ENCODE measurements around the gene PRR20A.
"Not testable (repeated sequence)": the region's sequence is repeated elsewhere in the genome, so short reads cannot be mapped to it uniquely, and the experiment has no call there.

PRR20A gene

GRCh38 chr13:57140235-57140968 is at the start of gene PRR20A:
Gene PRR20A (plus strand): TSS chr13:57140918. CDS start chr13:57141305, 387 bp downstream.
- not testable (repeated sequence) for DNase-seq (ENCODE audit: low read depth in 2 of 2)

DNA sequence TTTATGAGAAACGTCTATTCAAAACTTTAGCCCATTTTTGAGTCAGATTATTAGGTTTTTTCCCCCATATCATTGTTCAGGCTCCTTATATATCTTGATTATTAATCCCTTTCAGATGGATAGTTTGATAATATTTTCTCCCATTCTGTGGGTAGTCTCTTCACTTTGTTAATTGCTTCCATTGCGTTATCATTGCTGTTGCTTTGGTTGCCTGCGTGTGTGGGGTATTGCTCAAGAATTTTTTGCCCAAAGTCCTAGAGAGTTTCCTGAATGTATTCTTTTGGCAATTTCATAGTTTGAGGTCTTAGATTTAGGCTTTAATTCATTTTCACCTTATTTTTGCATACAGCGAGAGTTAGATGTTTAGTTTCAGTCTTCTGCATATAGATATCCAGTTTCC is 25.8 kb upstream of the PRR20A start:
- DNase-seq (ENCODE audit: low read depth in 2 of 2), result no peak

GRCh38 chr13:57123681-57124080 is 17.0 kb upstream of the PRR20A start:
- no peak for DNase-seq (ENCODE audit: low read depth in 2 of 2)

DNA sequence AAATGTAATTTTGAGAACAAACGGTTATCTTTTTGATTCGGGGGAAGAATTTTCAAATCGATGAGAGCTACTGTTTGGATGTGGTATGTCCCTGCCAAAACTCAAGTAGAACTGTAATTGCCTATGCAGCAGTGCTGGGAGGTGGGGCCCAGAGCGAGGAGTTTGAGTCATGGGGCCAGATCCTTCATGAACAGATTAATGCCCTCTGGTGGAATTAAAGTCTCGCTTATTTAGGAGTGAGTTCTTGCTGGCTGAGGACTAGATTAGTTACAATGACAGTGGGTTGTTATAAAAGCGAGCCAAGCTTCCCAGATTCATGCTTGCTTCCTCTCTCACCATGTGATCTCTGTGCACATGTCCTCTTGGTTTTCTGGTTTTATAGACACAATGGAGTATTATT is 11.8 kb upstream of the PRR20A start:
- no peak for DNase-seq (ENCODE audit: low read depth in 2 of 2)

DNA sequence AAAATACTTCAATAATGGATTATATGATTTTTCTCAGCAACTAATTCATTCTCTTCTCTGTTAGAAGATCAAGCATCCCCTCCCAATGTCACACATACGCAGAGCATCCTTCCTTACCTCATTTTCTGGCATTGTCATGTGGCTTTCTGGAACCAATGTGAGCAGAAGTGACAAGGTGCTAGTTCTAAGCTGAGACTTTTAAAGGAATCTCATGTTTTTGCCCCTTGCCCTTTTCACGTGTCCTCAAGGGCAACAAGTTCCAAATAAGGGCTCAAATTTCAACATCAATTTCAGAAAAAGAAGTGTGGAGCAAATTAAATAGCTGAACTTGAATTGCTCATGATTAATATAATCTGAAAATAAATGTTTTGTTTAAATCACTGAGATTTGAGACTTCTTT is 4.6 kb upstream of the PRR20A start:
- no peak for DNase-seq (ENCODE audit: low read depth in 2 of 2)

DNA sequence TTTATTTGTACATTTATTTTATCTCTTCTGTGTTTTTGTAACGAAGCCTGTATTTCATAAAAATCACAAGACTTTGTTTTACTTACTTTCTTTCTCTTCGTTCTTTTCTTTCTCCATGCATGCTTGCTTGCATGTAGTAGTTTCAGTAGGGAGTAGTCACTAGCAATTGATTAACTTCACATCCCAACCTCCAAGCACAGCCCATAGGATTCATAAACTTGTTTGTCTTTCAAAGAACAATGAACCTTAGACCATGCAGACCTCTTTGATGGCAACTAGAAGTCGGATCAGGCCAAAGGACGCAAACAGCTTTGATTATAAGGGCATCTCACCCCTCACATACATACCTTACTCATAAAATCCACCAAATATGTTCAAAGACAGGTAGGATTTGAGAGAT is 3.1 kb upstream of the PRR20A start:
- DNase-seq (ENCODE audit: low read depth in 2 of 2), result no peak

GRCh38 chr13:57138988-57139387 is 1.7 kb upstream of the PRR20A start:
- DNase-seq (ENCODE audit: low read depth in 2 of 2), result no peak

DNA sequence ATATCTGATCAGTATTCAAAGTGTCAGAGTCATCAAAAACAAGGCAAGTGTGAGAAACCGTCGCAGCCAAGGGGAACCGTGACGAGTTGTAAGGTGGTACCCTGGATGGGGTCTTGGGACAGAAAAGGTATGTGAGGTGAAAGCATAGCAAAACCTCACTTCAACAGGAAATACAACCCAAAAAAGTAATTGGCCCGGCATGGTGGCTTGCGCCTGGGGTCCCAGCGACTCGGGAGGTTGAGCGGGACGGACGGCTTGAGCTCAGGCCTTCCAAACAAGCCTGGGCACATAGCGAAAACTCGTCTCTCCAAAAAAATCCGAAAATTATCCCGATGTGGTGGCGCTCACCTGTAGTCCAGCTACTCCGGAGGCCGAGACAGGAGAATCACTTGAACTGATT is 937 bp upstream of the PRR20A start:
- DNase-seq (ENCODE audit: low read depth in 2 of 2), result not testable (repeated sequence)

DNA sequence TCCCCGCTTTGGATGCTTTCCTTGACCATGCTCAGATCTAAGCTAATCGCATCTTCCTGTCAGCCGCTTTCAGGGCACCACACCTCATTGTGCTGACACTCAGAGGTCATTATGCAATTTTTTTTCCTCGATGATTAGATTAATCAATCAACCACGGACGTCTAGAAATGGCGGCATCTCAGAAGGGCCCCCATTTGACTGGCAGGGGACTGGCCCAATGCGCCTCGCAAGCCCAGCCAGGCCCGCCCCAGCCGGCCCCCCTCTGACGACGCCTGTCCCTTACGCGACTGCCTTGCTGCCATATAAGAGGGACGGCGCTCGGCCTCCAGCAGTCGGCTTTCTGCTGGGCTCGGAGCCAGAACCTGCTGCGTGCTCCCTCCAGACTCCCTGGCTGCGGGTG is 6.5 kb downstream of the PRR20A start, which contains the start of gene PRR20B:
Gene PRR20B, plus strand, starts transcription at position 301 of the 400 bp plus-strand sequence. CDS start 387 bp downstream, outside the sequence.
- DNase-seq (ENCODE audit: low read depth in 2 of 2), result not testable (repeated sequence)

DNA sequence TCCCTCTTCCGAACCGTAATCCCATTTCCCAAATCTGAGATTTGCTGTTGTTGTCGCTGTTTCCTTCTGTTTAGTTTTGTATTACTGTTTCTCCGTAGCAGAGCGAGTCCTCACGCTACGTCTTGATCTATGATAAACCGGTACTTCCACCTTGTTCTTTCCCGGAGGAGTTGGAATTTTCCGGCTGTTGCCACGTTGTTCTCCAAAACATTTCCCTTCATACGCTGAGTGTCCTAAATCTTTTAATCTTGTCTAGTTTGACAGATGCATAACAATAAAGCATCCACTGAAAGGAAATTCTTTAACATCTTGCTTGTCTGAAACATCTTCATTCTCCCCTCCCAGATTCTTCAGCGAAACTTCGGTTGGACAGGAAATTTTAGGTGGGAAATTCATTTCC is 7.4 kb downstream of the PRR20A start:
- not testable (repeated sequence) for DNase-seq (ENCODE audit: low read depth in 2 of 2)

DNA sequence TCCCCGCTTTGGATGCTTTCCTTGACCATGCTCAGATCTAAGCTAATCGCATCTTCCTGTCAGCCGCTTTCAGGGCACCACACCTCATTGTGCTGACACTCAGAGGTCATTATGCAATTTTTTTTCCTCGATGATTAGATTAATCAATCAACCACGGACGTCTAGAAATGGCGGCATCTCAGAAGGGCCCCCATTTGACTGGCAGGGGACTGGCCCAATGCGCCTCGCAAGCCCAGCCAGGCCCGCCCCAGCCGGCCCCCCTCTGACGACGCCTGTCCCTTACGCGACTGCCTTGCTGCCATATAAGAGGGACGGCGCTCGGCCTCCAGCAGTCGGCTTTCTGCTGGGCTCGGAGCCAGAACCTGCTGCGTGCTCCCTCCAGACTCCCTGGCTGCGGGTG is 13.0 kb downstream of the PRR20A start, which contains the start of gene PRR20C:
Gene PRR20C, plus strand, starts transcription at position 301 of the 400 bp plus-strand sequence. CDS start 387 bp downstream, outside the sequence.
- DNase-seq (ENCODE audit: low read depth in 2 of 2), result not testable (repeated sequence)

DNA sequence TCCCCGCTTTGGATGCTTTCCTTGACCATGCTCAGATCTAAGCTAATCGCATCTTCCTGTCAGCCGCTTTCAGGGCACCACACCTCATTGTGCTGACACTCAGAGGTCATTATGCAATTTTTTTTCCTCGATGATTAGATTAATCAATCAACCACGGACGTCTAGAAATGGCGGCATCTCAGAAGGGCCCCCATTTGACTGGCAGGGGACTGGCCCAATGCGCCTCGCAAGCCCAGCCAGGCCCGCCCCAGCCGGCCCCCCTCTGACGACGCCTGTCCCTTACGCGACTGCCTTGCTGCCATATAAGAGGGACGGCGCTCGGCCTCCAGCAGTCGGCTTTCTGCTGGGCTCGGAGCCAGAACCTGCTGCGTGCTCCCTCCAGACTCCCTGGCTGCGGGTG is 19.6 kb downstream of the PRR20A start, which contains the start of gene PRR20D:
Gene PRR20D, plus strand, starts transcription at position 301 of the 400 bp plus-strand sequence. CDS start 387 bp downstream, outside the sequence.
- not testable (repeated sequence) for DNase-seq (ENCODE audit: low read depth in 2 of 2)

DNA sequence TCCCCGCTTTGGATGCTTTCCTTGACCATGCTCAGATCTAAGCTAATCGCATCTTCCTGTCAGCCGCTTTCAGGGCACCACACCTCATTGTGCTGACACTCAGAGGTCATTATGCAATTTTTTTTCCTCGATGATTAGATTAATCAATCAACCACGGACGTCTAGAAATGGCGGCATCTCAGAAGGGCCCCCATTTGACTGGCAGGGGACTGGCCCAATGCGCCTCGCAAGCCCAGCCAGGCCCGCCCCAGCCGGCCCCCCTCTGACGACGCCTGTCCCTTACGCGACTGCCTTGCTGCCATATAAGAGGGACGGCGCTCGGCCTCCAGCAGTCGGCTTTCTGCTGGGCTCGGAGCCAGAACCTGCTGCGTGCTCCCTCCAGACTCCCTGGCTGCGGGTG is 26.2 kb downstream of the PRR20A start, which contains the start of gene PRR20E:
Gene PRR20E, plus strand, starts transcription at position 301 of the 400 bp plus-strand sequence. CDS start 387 bp downstream, outside the sequence.
- DNase-seq (ENCODE audit: low read depth in 2 of 2), result not testable (repeated sequence)

DNA sequence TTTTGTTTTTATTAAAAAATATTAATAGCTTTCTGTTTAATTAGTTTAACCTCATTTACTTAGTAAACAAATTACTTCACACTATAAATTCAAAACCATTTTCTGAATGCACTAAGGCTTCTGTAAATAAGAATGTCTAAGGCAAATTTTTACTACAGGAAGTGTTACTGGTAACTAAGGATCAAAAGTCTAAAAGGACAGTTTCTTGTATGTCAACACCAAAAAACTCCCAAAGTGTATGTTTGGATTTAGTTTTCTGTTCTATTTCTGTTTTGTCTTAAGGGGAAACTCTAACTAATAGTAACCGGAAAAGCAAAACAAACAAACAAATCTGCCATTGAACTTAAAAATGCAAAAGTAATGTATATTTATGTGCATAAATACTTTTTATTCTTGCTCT is 50.9 kb downstream of the PRR20A start:
- no peak for DNase-seq (ENCODE audit: low read depth in 2 of 2)
